ENCODE results near the gene DDIAS.
"Not testable (repeated sequence)": the region's sequence is repeated elsewhere in the genome, so short reads cannot be mapped to it uniquely, and the experiment has no call there.

DDIAS gene

DNA sequence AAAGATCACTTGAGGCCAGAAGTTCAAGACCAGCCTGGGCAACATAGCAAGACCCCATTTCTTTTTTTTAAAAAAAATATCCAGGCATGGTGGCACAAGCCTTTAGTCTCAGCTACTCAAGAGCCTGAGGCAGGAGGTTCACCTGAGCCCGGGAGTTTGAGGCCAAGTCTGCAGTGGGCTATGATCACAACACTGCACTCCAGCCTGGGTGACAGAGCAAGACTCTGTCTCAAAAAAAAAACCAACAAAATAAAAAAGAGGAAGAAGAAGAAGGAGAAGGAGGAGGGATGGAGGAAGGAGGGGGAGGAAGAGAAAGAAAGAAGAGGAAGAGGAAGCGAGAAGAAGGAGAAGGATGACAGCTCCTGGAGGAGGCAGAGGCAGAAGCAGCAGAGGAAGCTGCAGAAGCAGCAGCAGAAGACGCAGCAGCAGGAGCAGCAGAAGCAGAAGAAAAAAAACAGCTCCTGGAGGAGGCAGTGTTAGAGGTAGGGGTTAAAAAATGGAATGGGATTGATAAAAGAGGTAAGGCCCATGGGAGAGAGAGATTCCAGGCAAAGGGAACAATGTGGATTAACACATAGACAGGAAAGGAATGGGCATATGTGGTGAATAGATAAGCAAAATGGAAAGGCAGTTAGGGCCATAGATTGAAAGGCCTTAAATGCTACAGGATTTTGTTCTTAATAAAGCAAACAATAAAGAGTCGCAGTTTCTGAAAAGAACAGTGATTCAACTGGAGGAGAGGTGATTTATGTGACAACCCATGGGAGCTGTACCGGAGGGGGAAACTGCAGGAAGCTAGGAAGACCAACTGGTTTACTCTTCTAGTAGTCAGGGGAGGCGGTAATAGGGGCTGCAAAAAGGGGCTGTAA, 12.2 kb upstream of the DDIAS start:
- DNase-seq (ENCODE audit: low read depth in 2 of 2) = no peak

DNA sequence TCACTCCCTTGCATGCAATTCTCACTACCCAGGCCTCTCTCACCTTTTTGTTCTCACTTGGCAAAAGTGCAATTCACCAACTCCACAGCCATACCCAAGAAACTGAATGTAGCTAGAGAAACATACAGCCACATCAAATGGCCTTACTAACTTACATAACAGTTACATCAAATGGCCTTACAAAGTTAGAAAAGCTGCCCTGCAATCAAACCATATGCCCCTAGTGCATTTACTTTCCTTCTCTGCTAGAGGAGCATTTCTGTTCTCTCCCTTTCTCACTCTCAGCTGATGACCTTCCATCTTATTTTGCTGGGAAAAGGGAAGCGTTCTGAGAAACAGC, 11.6 kb upstream of the DDIAS start:
- DNase-seq (ENCODE audit: low read depth in 2 of 2) = no peak

DNA sequence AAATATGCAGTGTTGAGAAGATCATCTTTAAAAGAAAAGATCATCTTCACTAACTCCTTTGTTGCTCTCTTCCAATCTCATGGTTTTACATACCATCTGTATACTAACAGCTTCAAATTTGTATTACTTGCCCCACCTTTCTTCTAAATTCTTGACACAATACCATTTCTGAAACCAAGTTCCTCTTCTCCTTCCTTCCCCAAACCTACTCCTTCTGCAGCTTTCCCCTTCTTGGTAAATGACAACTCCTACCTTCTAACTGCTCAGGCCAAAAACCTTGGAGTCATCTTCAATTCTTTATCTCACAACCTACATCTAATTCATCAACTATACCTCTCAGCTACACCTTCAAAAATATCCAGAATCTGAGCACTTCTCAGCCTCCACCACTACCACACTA, 10.6 kb upstream of the DDIAS start:
- DNase-seq (ENCODE audit: low read depth in 2 of 2) = no peak

DNA sequence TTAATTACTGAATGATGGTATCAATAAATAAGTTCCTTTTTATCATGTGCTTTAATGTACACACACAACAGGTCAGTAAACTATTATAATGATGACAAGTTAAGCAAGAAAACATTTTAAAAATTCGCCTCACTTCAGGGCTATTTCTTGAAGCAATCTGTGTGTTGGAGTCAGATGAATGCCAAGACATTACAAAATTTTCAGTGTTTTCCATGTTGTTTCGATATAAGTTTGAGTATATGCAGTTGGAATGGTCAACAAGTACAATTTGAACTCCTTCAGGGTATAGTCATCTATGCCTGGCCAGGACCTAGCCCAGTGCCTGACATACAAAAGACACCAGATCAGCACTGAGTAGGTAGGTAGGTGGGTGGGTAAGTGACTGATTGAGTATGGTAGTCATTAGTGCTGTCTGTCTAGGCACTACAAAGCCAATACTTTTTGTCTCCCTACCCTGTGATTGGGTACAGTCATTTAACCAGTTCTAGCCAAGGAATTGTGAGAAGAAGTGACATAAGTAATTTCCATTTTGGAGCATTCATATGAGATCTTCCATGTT, 8.8 kb upstream of the DDIAS start:
- DNase-seq (ENCODE audit: low read depth in 2 of 2) = no peak

DNA sequence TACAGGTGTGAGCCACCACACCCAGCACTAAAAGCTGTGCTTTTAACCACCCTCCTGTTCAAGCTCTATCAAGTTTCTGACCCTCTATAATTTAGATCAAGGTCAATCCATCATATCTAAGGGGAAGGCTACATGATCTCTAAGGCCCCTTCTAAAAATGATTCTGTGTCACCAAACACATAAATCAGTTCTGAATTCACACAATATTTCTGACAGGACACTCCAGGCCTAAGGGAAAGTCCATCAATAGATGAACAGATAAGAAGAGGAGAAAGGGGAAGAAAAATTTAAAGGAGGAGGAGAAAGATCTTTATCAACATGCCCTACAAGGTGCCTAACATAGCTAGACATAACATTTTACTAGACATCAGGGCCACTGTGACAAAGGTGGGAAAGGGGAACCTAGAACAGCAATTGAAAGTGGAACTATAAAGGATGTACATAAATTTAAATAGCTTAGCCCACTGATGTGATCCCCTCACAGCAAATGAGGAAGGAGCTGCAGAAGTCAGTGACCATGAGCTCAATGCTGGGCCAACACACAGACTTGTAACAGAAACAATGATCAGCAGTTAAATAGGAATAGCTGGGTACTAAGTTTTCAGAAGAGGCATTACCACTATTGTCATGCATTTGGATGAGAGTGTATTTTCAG, 6.0 kb upstream of the DDIAS start:
- no peak for DNase-seq (ENCODE audit: low read depth in 2 of 2)

DNA sequence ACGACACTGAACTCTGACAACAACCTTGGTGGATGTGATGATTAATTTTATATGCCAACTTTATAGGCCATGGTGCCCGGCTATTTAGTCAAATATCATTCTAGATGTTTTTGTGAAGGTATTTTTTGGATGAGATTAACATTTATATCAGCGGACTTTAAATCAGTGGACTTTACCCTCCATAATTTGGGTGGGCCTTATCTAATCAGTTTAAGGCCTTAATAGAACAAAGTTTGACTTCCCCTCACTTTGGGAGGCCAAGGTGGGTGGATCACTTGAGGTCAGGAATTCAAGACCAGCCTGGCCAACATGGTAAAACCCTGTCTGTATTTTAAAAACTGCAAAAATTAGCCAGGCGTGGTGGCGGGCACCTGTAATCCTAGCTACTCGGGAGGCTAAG, 5.4 kb upstream of the DDIAS start:
- no peak for DNase-seq (ENCODE audit: low read depth in 2 of 2)

DNA sequence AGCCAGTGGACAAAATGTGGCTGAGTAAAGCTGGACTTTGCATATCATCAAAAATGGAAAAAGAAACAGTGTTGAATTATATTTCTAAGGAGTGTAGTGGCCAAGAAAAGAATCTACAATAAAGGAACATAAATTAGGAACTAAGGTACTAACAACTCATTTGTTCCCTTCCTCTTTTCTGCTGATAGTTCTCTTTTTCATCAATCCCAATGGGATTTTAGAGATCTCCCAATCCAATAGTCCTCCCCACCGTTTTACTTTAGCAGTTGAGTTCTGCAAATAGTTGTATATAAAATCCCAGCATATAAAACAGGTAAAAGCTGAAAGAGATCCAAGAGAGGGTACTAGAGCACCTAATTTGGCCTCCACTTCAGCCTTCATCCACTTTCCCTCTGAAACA, 3.3 kb upstream of the DDIAS start:
- no peak for DNase-seq (ENCODE audit: low read depth in 2 of 2)

DNA sequence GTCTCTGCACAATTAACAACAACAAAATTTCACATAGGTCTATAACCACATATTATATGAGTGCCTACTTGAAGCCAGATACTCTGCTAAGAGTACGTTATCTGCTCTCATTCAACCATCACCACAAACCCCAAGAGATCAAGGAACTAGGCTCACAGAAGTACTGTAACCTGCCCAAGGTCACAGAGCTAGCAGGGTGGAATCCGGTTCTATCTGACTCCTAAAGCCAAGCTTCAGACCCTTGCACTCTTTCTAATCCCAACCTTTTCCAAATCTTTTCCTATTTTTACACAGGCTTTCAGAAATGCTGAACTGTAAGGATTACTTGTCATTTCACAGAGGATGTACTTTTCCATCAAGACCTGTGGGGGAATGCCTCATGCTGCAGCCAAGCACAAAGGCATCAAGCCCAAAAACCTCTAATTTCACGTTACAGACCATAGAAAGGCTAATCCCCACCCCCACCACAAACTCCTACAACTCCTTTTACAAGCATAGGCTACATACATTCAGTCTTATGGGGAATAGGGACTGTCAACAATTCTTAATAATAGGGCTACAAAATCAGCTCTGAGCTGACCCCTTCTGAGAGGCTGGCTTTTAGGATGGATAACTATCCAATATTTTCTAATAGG, 2.2 kb upstream of the DDIAS start:
- DNase-seq (ENCODE audit: low read depth in 2 of 2) = no peak

DNA sequence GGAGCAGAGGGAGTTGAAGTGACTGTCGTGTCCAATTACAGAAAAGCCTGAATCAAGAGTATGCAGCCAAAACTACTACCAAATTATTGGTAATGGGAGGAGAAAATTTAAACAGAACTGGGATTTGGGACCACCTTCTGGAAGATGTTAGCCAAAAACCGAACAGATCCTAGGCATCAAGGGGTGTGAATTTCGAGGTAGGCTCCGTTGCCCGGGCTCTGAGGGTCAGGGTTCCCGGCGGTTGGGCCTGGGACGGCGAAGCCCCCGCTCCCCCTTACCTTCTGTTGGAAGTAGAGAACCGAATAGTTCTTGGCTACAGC, 1.6 kb upstream of the DDIAS start:
- DNase-seq (ENCODE audit: low read depth in 2 of 2) = no peak

DNA sequence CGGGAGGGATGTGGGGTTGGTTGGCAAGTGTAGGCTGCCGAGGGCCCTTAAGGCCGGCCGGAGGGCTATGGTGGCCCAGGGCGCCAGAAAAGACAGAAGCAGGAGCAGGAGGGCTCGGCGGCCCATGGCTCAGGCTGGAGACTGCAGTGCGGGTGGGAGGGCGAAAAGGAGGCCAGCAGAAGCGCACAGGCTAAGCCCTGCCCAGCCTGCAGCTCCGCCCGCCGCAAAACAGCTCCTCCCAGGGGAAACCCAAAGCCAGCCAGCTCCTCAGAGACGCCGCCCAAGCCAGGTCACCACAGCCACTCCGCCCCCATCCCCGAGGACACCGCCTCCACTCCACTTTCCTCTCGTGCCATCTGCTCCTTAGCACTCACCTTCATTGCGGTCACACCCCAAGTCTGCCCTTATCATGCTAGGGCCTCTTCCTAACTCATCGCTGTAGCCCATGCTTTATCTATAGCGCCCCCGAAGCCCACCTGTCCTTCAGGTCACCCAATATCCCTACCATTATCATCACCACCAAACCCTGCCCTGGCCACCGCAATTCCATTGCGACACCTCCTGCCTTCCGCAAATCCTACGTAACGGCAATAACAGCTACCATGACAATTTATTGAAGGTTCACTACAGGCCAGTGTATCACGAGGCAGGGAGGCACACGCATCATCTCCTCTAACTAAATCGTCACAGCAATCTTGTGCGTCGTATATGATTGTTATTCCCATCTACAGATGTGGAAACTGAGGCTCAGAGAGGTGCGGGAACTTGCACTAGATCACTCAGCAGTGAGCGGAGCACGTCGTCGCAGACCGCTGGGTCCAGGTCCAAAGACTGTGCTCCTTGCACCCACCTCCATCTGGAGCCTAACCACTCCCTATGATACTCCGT, 1.0 kb upstream of the DDIAS start, which contains the start of gene PRCP:
Gene PRCP (minus strand): TSS at position 154 of the 888 bp plus-strand sequence. CDS start 28 bp downstream, at position 126.
- DNase-seq (ENCODE audit: low read depth in 2 of 2) = peak; percentile 82 to 89

DNA sequence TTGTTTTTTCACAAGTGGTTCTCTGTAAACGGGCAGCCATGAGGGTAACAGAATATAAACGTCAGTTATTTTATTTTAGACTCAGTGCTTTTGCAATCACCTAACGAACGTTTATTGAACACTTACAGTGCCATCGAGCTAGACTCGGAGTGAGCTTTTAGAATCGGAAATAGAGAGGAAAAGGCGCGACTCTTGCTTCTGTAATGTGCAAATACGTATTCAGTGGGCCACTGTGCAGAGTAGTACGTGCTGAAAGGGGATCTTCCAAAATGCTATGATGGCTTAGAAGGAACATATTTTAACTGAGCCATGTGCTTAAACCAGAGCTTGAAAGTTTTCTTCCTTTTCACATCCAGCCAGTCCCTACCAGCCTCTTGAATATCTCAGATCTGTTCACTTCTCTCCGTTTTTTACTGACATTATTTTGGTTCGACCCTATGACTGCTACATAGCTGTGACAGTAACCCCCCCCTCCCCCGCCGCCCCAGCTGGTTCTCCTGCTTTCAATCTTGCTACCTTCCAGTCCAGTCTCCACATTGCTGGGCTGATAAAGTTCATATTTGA, 468 bp downstream of the DDIAS start:
- no peak for DNase-seq (ENCODE audit: low read depth in 2 of 2)

DNA sequence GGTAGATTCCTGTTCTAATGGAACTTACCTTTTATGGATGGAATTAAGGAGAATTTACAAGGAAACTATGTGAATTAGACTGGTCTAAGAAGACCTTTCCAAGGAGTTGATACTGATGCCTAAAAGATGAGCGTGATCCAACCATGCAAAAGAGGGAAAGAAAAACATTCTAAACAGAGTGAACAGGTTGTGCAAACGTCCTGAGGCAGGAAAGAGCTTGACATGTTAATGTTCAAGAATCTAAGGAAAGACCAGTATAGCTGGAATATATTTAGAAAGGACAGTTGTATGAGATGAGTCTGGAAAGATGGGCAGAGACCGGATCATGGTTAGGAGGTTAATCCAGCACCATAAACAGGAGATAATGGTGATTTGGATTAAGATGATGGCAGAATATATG, 1.3 kb downstream of the DDIAS start:
- no peak for DNase-seq (ENCODE audit: low read depth in 2 of 2)

DNA sequence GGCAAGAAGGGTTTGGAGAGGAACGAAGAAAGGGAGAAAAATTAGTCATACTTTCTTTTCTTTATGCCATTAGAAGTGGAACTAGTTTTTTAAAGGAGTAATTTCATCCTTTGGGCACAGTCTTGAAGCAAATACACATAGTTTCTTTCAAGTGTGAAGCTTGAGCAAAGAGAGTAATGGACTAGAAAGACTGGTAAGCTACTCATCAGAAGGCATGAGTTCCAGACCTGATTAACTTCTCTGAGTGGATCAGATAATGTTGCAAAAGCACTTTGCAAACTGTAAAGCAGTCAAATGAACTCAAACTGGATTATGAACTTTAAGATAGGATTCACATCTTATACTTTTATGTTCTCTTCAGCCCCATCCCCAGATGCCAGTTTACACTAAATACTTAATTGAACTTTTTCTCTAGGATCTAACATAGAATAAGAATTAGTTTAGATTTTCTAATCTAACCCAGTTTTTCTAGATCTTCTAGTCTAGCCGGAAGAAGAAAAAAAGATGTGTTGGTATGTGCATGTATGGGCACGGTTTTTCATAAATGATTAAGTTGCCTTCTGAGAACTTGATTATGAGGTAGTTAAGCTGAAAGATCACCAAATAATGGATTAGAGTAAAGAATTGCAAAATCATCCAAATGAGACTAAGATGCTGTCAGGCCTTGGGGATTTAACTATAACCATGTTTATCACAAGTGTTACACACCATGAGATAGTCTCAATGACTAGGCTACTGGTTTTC, 2.5 kb downstream of the DDIAS start:
- DNase-seq (ENCODE audit: low read depth in 2 of 2) = no peak

DNA sequence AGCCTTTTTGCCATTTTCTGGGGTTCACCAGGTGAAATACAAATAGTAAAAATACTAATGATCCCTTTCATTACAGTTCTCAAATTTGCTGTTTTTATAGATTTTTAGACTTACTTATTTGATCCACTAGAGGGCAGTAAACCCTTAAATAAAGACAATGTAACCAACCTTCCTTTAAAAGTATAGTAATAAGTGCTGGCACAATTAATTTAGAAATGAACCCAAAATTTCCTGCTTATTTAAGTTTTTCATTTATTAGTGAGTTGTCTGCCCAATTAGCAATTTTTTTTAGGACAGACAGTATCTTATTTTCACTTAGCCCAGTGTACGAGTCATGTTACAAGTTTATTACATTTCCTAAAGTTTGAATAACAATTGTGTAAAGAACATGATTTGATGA, 4.7 kb downstream of the DDIAS start:
- DNase-seq (ENCODE audit: low read depth in 2 of 2) = no peak

DNA sequence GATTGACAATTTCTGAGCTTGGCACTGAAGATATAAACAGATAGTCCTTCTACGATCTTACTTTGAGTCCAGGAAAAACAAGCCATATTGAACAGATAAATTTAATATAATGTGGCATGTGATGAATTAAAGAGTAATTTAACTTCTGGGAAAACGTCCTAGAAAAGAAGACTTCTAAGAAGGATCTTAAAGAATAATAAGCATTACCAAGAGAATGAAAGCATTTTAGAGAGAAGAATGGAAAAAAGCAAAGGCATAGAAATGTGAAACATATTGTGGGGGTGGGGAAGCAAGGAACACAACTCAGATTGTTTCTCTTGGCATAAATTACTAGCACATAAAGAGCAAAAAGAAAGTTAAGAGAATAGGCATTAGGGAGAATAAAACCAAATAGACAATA, 5.4 kb downstream of the DDIAS start:
- DNase-seq (ENCODE audit: low read depth in 2 of 2) = no peak

DNA sequence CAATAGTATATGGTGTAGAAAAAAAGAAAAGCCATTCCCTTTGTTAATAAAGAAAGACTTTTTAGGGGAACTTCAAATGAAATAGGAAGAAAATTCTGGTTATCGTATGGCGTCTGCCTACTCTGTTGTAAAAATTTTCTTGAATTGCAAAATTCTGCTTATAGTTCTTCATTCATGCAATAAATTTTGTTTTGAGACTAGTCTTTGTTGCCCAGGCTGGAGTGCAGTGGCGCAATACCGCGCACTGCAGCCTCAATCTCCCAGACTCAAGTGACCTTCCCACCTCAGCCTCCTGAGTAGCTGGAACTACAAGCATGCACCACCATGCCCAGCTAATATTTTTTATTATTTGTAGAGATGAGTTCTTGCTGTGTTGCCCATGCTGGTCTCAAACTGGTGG, 5.8 kb downstream of the DDIAS start:
- no peak for DNase-seq (ENCODE audit: low read depth in 2 of 2)

DNA sequence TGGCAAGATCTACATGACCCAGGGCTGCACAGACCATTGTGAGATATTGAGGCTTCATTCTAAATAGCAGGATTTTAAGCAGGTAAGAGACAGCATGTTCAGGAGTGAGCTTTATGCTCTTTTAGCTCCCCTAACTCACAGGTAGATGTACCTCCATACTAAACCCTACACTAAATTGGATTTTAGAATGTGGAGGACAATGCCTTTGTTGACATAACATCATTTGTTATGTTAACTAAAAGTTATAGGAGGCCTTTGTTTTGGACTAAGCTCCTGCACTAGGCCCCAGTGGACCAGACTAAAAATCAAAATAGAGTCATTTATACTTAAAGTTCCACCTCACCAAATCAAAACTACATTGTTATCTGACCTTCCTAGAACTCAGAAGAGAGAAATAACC, 6.8 kb downstream of the DDIAS start:
- no peak for DNase-seq (ENCODE audit: low read depth in 2 of 2)

DNA sequence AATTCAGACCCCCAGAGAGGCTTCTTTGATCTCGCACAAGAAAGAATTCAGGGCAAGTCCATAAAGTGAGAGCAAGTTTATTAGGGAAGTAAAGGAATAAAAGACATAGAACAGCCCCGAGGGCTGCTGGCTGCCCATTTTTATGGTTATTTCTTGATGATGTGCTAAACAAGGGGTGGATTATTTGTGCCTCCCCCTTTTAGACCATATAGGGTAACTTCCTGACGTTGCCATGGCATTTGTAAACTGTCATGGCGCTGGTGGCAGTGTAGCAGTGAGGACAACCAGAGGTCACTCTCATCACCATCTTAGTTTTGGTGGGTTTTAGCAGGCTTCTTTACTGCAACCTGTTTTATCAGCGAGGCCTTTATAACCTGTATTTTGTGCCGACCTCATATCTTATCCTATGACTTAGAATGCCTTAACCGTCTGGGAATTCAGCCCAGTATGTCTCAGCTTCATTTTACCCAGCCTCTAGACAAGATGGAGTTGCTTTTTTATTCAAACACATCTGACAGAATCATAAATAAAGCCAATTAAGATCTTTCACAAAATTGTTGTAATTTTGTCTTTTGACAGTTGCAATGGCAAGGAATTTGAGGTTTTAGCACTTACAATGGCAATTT, 7.6 kb downstream of the DDIAS start:
- DNase-seq (ENCODE audit: low read depth in 2 of 2) = no peak

DNA sequence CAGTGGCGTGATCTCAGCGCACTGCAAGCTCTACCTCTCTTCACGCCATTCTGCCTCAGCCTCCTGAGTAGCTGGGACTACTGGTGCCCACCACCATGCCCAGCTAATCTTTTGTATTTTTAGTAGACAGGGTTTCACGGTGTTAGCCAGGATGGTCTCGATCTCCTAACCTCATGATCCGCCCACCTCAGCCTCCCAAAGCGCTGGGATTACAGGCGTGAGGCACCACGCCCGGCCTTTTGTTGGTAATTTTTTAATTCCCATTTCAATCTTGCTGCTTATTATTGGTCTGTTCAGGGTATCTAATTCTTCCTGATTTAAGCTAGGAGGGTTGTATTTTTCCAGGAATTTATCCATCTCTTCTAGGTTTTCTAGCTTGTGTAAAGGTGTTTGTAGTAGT, 18.2 kb downstream of the DDIAS start:
- DNase-seq (ENCODE audit: low read depth in 2 of 2) = not testable (repeated sequence)

DNA sequence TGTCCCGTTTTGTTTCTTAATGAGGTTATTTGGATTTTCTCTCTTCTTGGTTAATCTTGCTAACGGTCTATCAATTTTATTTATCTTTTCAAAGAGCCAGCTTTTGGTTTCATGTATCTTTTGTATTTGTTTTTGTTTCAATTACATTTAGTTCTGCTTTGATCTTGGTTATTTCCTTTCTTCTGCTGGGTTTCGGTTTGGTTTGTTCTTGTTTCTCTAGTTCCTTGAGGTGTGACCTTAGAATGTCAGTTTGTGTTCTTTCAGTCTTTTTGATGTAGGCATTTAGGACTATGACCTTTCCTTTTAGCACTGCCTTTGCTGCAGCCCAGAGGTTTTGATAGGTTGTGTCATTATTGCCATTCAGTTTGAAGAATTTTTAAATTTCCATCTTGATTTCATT, 18.7 kb downstream of the DDIAS start:
- DNase-seq (ENCODE audit: low read depth in 2 of 2) = not testable (repeated sequence)
